Measurements from ENCODE around the gene SV2C. TPM values are rescaled to one million over a fixed set of nuclear protein-coding genes. Genes with fewer than 3 reads are reported as not detected.

SV2C gene
- polyA plus RNA-seq, 3 donors, result 0.01 to 0.02 TPM; not detected in 1

DNA sequence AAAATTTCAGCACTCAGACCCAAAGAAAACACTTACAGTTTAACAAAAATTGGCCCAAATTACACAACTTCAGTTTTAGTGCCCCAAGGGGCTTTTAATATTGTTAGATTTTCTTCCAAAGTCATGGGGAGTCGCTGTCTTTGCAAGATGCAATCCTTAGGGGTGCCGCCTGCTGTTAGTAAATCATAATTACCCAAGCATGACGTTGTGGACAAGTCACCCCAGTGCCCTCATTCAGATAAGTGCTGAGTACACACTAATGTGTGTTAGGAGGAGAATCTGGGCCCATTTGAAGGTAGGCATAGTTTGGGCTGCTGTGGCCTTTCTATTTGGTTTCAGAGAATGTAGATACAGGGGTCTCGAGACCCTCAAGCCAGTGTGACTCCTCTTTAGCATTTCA lies 138.1 kb downstream of the SV2C start:
- H3K4me2 ChIP-seq (replicated peaks; ENCODE audit: extremely low read depth, low read length, poor library complexity, severe bottlenecking), result no peak overlapping the region
- H3K79me2 ChIP-seq (ENCODE audit: insufficient read depth, low read length), result no peaks in the 10 kb centered on the region
- intact Hi-C loops (cut with micrococcal nuclease), result no loop called here
- no peak for DNase-seq
- peaks cover 6 to 19% of the 10 kb centered on the region in 2 donors for H3K4me1 ChIP-seq (ENCODE audit: control insufficient read depth in 1 of 2, insufficient read depth in 2 of 2, low read length in 2 of 2)
- no peaks in the 10 kb centered on the region for H4K20me1 ChIP-seq (ENCODE audit: insufficient read depth, low read length)
- H3K9ac ChIP-seq (ENCODE audit: insufficient read depth, low read length, poor library complexity, severe bottlenecking), result no peak overlapping the region
- Mint-ChIP-seq H3K4me1 (peaks cover 8% of the 10 kb centered on the region), H3K27ac (no peak overlapping the region), H3K9me3 (peaks cover 0 to 7% (median 0%) of the 10 kb centered on the region in 7 donors), H3K36me3 (no peaks in the 10 kb centered on the region), H3K27me3 (ENCODE audit: low read depth in 3 of 3) (peaks cover 0 to 3% (median 2%) of the 10 kb centered on the region in 3 donors), H3K4me3 (no peak overlapping the region)
- TF ChIP-seq, protein P1, sequence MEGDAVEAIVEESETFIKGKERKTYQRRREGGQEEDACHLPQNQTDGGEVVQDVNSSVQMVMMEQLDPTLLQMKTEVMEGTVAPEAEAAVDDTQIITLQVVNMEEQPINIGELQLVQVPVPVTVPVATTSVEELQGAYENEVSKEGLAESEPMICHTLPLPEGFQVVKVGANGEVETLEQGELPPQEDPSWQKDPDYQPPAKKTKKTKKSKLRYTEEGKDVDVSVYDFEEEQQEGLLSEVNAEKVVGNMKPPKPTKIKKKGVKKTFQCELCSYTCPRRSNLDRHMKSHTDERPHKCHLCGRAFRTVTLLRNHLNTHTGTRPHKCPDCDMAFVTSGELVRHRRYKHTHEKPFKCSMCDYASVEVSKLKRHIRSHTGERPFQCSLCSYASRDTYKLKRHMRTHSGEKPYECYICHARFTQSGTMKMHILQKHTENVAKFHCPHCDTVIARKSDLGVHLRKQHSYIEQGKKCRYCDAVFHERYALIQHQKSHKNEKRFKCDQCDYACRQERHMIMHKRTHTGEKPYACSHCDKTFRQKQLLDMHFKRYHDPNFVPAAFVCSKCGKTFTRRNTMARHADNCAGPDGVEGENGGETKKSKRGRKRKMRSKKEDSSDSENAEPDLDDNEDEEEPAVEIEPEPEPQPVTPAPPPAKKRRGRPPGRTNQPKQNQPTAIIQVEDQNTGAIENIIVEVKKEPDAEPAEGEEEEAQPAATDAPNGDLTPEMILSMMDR (IDR thresholded peaks at IDR 0.05), result no peak
- no peak overlapping the region for H2AFZ ChIP-seq (ENCODE audit: insufficient read depth, low read depth, low read length, poor library complexity, severe bottlenecking)
- WGBS (ENCODE audit: insufficient coverage), result no CpG with 5 or more reads among the region's 4 CpGs
- no peaks in the 10 kb centered on the region for H3K36me3 ChIP-seq (replicated peaks in 1 of 2; ENCODE audit: control insufficient read depth in 1 of 2, insufficient read depth in 2 of 2, low read length in 2 of 2)
- H3K27me3 ChIP-seq (ENCODE audit: control insufficient read depth in 2 of 2, insufficient read depth in 2 of 2, low read length in 2 of 2), result no peaks in the 10 kb centered on the region
- no peak overlapping the region for H3K27ac ChIP-seq (ENCODE audit: low read depth in 1 of 2, low read length in 2 of 2)
- no peaks in the 10 kb centered on the region for H3K9me3 ChIP-seq (replicated peaks in 1 of 2; ENCODE audit: control insufficient read depth in 1 of 2, insufficient read depth in 1 of 2, low read length in 2 of 2)
- no peak overlapping the region for H3K4me3 ChIP-seq (replicated peaks in 1 of 3; ENCODE audit: low read depth in 2 of 3, low read length in 3 of 3)

DNA sequence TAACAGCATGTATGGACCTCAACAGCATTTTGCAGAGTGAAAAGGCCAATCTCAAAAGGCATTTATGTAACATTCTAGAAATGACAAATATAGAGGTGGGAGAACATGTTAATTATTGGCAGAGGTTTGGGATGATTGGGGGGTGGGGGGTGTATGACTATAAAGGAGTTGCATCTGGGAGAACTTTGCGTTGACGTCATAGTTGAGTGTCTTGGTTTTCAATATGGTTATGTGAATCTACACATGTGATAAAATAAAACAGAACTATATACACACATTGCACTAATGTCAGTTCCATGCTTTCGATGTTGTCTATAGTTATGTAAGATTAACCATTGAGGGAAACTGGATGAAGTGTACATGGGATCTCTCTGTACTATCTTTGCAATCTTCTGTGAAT lies 139.1 kb downstream of the SV2C start:
- Mint-ChIP-seq H3K4me1 (peaks cover 8% of the 10 kb centered on the region), H3K27ac (no peak overlapping the region), H3K4me3 (no peak overlapping the region), H3K36me3 (no peaks in the 10 kb centered on the region), H3K9me3 (peaks cover 0 to 7% (median 0%) of the 10 kb centered on the region in 7 donors), H3K27me3 (ENCODE audit: low read depth in 3 of 3) (peaks cover 0 to 3% (median 2%) of the 10 kb centered on the region in 3 donors)
- H3K9me3 ChIP-seq (replicated peaks in 1 of 2; ENCODE audit: control insufficient read depth in 1 of 2, insufficient read depth in 1 of 2, low read length in 2 of 2), result no peaks in the 10 kb centered on the region
- no peaks in the 10 kb centered on the region for H3K79me2 ChIP-seq (ENCODE audit: insufficient read depth, low read length)
- peaks cover 6 to 19% of the 10 kb centered on the region in 2 donors for H3K4me1 ChIP-seq (ENCODE audit: control insufficient read depth in 1 of 2, insufficient read depth in 2 of 2, low read length in 2 of 2)
- TF ChIP-seq, protein P1 (IDR thresholded peaks at IDR 0.05), result no peak
- no peaks in the 10 kb centered on the region for H3K36me3 ChIP-seq (replicated peaks in 1 of 2; ENCODE audit: control insufficient read depth in 1 of 2, insufficient read depth in 2 of 2, low read length in 2 of 2)
- no peaks in the 10 kb centered on the region for H4K20me1 ChIP-seq (ENCODE audit: insufficient read depth, low read length)
- no peak overlapping the region for H3K9ac ChIP-seq (ENCODE audit: insufficient read depth, low read length, poor library complexity, severe bottlenecking)
- intact Hi-C loops (cut with micrococcal nuclease), result no loop called here
- no peak overlapping the region for H3K4me3 ChIP-seq (replicated peaks in 1 of 3; ENCODE audit: low read depth in 2 of 3, low read length in 3 of 3)
- no peaks in the 10 kb centered on the region for H3K27me3 ChIP-seq (ENCODE audit: control insufficient read depth in 2 of 2, insufficient read depth in 2 of 2, low read length in 2 of 2)
- H2AFZ ChIP-seq (ENCODE audit: insufficient read depth, low read depth, low read length, poor library complexity, severe bottlenecking), result no peak overlapping the region
- DNase-seq, result no peak
- WGBS (ENCODE audit: insufficient coverage), result no CpG with 5 or more reads among the region's 3 CpGs
- no peak overlapping the region for H3K27ac ChIP-seq (ENCODE audit: low read depth in 1 of 2, low read length in 2 of 2)
- no peak overlapping the region for H3K4me2 ChIP-seq (replicated peaks; ENCODE audit: extremely low read depth, low read length, poor library complexity, severe bottlenecking)

Measured in CD14-positive monocyte (primary cell).